UCSD-AML1 (cell line): ENCODE measurements around the gene ANKRD12.
"Not testable (repeated sequence)": the region's sequence is repeated elsewhere in the genome, so short reads cannot be mapped to it uniquely, and the experiment has no call there.

Experiments used
- DNase-seq: peaks from one replicate; lab custom pipeline; 2025; ENCODE audit not compliant: unreplicated experiment; lab: John Stamatoyannopoulos, UW

The ANKRD12 gene

GRCh38 chr18:9231852-9232486 is 95.4 kb downstream of the ANKRD12 start:
- no peak for DNase-seq

- no peak for DNase-seq
These were observed 96.4 kb downstream of the ANKRD12 start for GRCh38 chr18:9232977-9233376.

GRCh38 chr18:9233771-9234440 is 97.3 kb downstream of the ANKRD12 start:
- DNase-seq = no peak

- no peak for DNase-seq
These were observed 97.9 kb downstream of the ANKRD12 start for GRCh38 chr18:9234528-9234927.

GRCh38 chr18:9237981-9238380 is 101.4 kb downstream of the ANKRD12 start:
- no peak for DNase-seq

GRCh38 chr18:9239720-9240119 is 103.1 kb downstream of the ANKRD12 start:
- DNase-seq = no peak

- DNase-seq = no peak
These were observed 103.7 kb downstream of the ANKRD12 start for GRCh38 chr18:9240270-9240669.

- DNase-seq = no peak
These were observed 106.4 kb downstream of the ANKRD12 start for GRCh38 chr18:9243029-9243428.

GRCh38 chr18:9244376-9244775 is 107.8 kb downstream of the ANKRD12 start:
- no peak for DNase-seq

GRCh38 chr18:9248661-9249060 is 112.1 kb downstream of the ANKRD12 start:
- DNase-seq = no peak

- DNase-seq = no peak
These were observed 112.7 kb downstream of the ANKRD12 start for GRCh38 chr18:9249254-9249653.

GRCh38 chr18:9259173-9259572 is 122.6 kb downstream of the ANKRD12 start:
- DNase-seq = no peak

GRCh38 chr18:9260388-9261380 is 124.1 kb downstream of the ANKRD12 start:
- no peak for DNase-seq

GRCh38 chr18:9263264-9263663 is 126.7 kb downstream of the ANKRD12 start:
- DNase-seq = no peak

- DNase-seq = not testable (repeated sequence)
These were observed 128.2 kb downstream of the ANKRD12 start for GRCh38 chr18:9264797-9265196.

GRCh38 chr18:9273221-9273620 is 136.6 kb downstream of the ANKRD12 start:
- DNase-seq = no peak

GRCh38 chr18:9275890-9276289 is 139.3 kb downstream of the ANKRD12 start:
- DNase-seq = no peak

- no peak for DNase-seq
These were observed 141.4 kb downstream of the ANKRD12 start for GRCh38 chr18:9278028-9278427.

- DNase-seq = no peak
These were observed 144.3 kb downstream of the ANKRD12 start for GRCh38 chr18:9280849-9281248.

- DNase-seq = no peak
These were observed 145.2 kb downstream of the ANKRD12 start for GRCh38 chr18:9281780-9282179.

GRCh38 chr18:9283791-9284190 is 147.2 kb downstream of the ANKRD12 start:
- no peak for DNase-seq

GRCh38 chr18:9285604-9286003 is 149.0 kb downstream of the ANKRD12 start:
- DNase-seq = no peak
